Measurements from ENCODE around the gene AGBL3. TPM values are rescaled to one million over a fixed set of nuclear protein-coding genes. Genes with fewer than 3 reads are reported as not detected.

AGBL3 gene
- total RNA-seq, 4 donors from 2014 or later: 0.66 to 3.3 (median 1.7) TPM

GRCh38 chr7:135094472-135095237 is 108.3 kb downstream of the AGBL3 start:
- H3K27me3 ChIP-seq: no peaks in the 10 kb centered on the region
- TF ChIP-seq POLR2A (IDR thresholded peaks at IDR 0.05; ENCODE audit: low read depth): no peak
- TF ChIP-seq, protein P1, sequence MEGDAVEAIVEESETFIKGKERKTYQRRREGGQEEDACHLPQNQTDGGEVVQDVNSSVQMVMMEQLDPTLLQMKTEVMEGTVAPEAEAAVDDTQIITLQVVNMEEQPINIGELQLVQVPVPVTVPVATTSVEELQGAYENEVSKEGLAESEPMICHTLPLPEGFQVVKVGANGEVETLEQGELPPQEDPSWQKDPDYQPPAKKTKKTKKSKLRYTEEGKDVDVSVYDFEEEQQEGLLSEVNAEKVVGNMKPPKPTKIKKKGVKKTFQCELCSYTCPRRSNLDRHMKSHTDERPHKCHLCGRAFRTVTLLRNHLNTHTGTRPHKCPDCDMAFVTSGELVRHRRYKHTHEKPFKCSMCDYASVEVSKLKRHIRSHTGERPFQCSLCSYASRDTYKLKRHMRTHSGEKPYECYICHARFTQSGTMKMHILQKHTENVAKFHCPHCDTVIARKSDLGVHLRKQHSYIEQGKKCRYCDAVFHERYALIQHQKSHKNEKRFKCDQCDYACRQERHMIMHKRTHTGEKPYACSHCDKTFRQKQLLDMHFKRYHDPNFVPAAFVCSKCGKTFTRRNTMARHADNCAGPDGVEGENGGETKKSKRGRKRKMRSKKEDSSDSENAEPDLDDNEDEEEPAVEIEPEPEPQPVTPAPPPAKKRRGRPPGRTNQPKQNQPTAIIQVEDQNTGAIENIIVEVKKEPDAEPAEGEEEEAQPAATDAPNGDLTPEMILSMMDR (IDR thresholded peaks at IDR 0.05): no peak
- TF ChIP-seq EP300 (IDR thresholded peaks at IDR 0.05): no peak
- no peak for TF ChIP-seq POLR2AphosphoS5 (IDR thresholded peaks at IDR 0.05)
- no peak for DNase-seq (ENCODE audit: extremely low spot score)
- H3K36me3 ChIP-seq: peaks cover 0 to 3% (median 0%) of the 10 kb centered on the region in 4 donors
- no peak overlapping the region for H3K4me3 ChIP-seq
- intact Hi-C loops (cut with DNase I): no loop called here
- WGBS: 77% methylated on average over 2 of the region's 2 CpGs
- no peaks in the 10 kb centered on the region for H3K4me1 ChIP-seq
- H3K27ac ChIP-seq (replicated peaks in 1 of 4): no peak overlapping the region
- H3K9me3 ChIP-seq: no peaks in the 10 kb centered on the region

- H3K4me1 ChIP-seq: no peaks in the 10 kb centered on the region
- no peaks in the 10 kb centered on the region for H3K27me3 ChIP-seq
- peaks cover 0 to 3% (median 0%) of the 10 kb centered on the region in 4 donors for H3K36me3 ChIP-seq
- H3K9me3 ChIP-seq: no peaks in the 10 kb centered on the region
- intact Hi-C loops (cut with DNase I): no loop called here
- H3K4me3 ChIP-seq: no peak overlapping the region
- H3K27ac ChIP-seq (replicated peaks in 1 of 4): no peak overlapping the region
- 90% methylated on average over 1 of the region's 1 CpG for WGBS
- DNase-seq (ENCODE audit: extremely low spot score): no peak
- TF ChIP-seq EP300 (IDR thresholded peaks at IDR 0.05): no peak
Measured at GRCh38 chr7:135095450-135095849, 109.1 kb downstream of the AGBL3 start.

GRCh38 chr7:135098391-135098790 is 112.1 kb downstream of the AGBL3 start:
- no peak for DNase-seq (ENCODE audit: extremely low spot score)
- WGBS: 52% methylated on average over 3 of the region's 3 CpGs
- H3K27me3 ChIP-seq: no peaks in the 10 kb centered on the region
- intact Hi-C loops (cut with DNase I): no loop called here
- no peak overlapping the region for H3K4me3 ChIP-seq
- no peaks in the 10 kb centered on the region for H3K4me1 ChIP-seq
- no peaks in the 10 kb centered on the region for H3K36me3 ChIP-seq
- TF ChIP-seq, protein P1 (IDR thresholded peaks at IDR 0.05): no peak
- TF ChIP-seq POLR2AphosphoS5 (IDR thresholded peaks at IDR 0.05): no peak
- H3K27ac ChIP-seq (replicated peaks in 1 of 4): no peak overlapping the region
- no peaks in the 10 kb centered on the region for H3K9me3 ChIP-seq

- no peak for DNase-seq (ENCODE audit: extremely low spot score)
- no peaks in the 10 kb centered on the region for H3K4me1 ChIP-seq
- no peak overlapping the region for H3K27ac ChIP-seq (replicated peaks in 1 of 4)
- H3K27me3 ChIP-seq: no peaks in the 10 kb centered on the region
- H3K36me3 ChIP-seq: no peaks in the 10 kb centered on the region
- no peaks in the 10 kb centered on the region for H3K9me3 ChIP-seq
- intact Hi-C loops (cut with DNase I): no loop called here
- no peak for TF ChIP-seq POLR2A (IDR thresholded peaks at IDR 0.05; ENCODE audit: low read depth)
- TF ChIP-seq, protein P1 (IDR thresholded peaks at IDR 0.05): no peak
- TF ChIP-seq POLR2AphosphoS5 (IDR thresholded peaks at IDR 0.05): no peak
- TF ChIP-seq EP300 (IDR thresholded peaks at IDR 0.05): no peak
- no peak overlapping the region for H3K4me3 ChIP-seq
Measured at GRCh38 chr7:135100856-135101255, 114.5 kb downstream of the AGBL3 start.

- H3K4me1 ChIP-seq: no peaks in the 10 kb centered on the region
- no peaks in the 10 kb centered on the region for H3K36me3 ChIP-seq
- no peak for TF ChIP-seq POLR2A (IDR thresholded peaks at IDR 0.05; ENCODE audit: low read depth)
- TF ChIP-seq, protein P1 (IDR thresholded peaks at IDR 0.05): no peak
- TF ChIP-seq EP300 (IDR thresholded peaks at IDR 0.05): no peak
- TF ChIP-seq POLR2AphosphoS5 (IDR thresholded peaks at IDR 0.05): no peak
- no peaks in the 10 kb centered on the region for H3K27me3 ChIP-seq
- no peak for DNase-seq (ENCODE audit: extremely low spot score)
- no peak overlapping the region for H3K27ac ChIP-seq (replicated peaks in 1 of 4)
- no peaks in the 10 kb centered on the region for H3K9me3 ChIP-seq
- H3K4me3 ChIP-seq: no peak overlapping the region
- intact Hi-C loops (cut with DNase I): no loop called here
Measured at GRCh38 chr7:135102372-135102771, 116.1 kb downstream of the AGBL3 start.

Data from esophagus muscularis mucosa (tissue), 4 donors.